Mesenchymal stem cell (in vitro differentiated cells and primary cell): Measurements from ENCODE around the gene NDUFS7.

Experiments used
- DNase-seq: peaks from one replicate; pipeline ENCODE4 v3.0.0-alpha.2; 2013
- H2AFZ ChIP-seq: one replicate; pipeline ENCODE4 v1.6.1; 2013; ENCODE audit warnings: low read depth, mild to moderate bottlenecking, control low read depth, inconsistent platforms, low read length, moderate library complexity
- H2AK5ac ChIP-seq: 2 replicates; pipeline ENCODE4 v1.6.1; 2013; ENCODE audit warnings: low read length, moderate library complexity, mild to moderate bottlenecking, inconsistent platforms; ENCODE audit not compliant: severe bottlenecking
- H2BK120ac ChIP-seq: one replicate; pipeline ENCODE4 v1.6.1; 2013; ENCODE audit warnings: low read depth, mild to moderate bottlenecking, inconsistent platforms, low read length, moderate library complexity
- H2BK12ac ChIP-seq, 2 experiments: one replicate each; pipeline ENCODE4 v1.6.1; 2013; ENCODE audit warnings: inconsistent platforms in 2 of 2, low read length in 2 of 2, mild to moderate bottlenecking in 2 of 2, moderate library complexity in 2 of 2, control low read depth in 1 of 2
- H2BK15ac ChIP-seq: one replicate; pipeline ENCODE4 v1.6.1; 2013; ENCODE audit warnings: mild to moderate bottlenecking, low read depth, inconsistent platforms; ENCODE audit not compliant: poor library complexity, severe bottlenecking
- H2BK5ac ChIP-seq: 2 replicates; pipeline ENCODE4 v1.6.1; 2013; ENCODE audit warnings: low read depth, mild to moderate bottlenecking, low read length, control low read depth, inconsistent platforms; ENCODE audit not compliant: poor library complexity, severe bottlenecking
- H3K14ac ChIP-seq, 2 experiments: one replicate each; pipeline ENCODE4 v1.6.1; 2013; ENCODE audit warnings: inconsistent platforms in 2 of 2, low read length in 2 of 2, control low read depth in 1 of 2, mild to moderate bottlenecking in 1 of 2, moderate library complexity in 1 of 2
- H3K18ac ChIP-seq, 2 experiments: one replicate each; pipeline ENCODE4 v1.6.1; 2013; ENCODE audit warnings: inconsistent platforms in 2 of 2, low read length in 2 of 2, control low read depth in 1 of 2, low read depth in 1 of 2, mild to moderate bottlenecking in 1 of 2
- H3K23ac ChIP-seq, 2 experiments: one replicate each; pipeline ENCODE4 v1.6.1; 2013; ENCODE audit warnings: inconsistent platforms in 2 of 2, low read length in 2 of 2, mild to moderate bottlenecking in 2 of 2, moderate library complexity in 2 of 2, control low read depth in 1 of 2
- H3K27ac ChIP-seq: 2 replicates; pipeline ENCODE4 v1.5.1; 2013; ENCODE audit warnings: mild to moderate bottlenecking, moderate library complexity, low read length, control low read depth, inconsistent platforms; ENCODE audit not compliant: poor library complexity, severe bottlenecking
- H3K27me3 ChIP-seq, 2 experiments: 2 replicates each; pipeline versions ENCODE4 v1.6.1 to v1.7.0; 2013; ENCODE audit warnings: low read length in 2 of 2, mild to moderate bottlenecking in 2 of 2, moderate library complexity in 2 of 2, control low read depth in 1 of 2, inconsistent platforms in 1 of 2; ENCODE audit not compliant: control insufficient read depth in 1 of 2, insufficient read depth in 1 of 2
- H3K36me3 ChIP-seq, 2 experiments: 2 replicates each; pipeline versions ENCODE4 v1.6.1 to v1.7.0; 2013; ENCODE audit warnings: low read length in 2 of 2, control low read depth in 1 of 2, inconsistent platforms in 1 of 2, low read depth in 1 of 2, mild to moderate bottlenecking in 1 of 2; ENCODE audit not compliant: insufficient read depth in 2 of 2, control insufficient read depth in 1 of 2
- H3K4ac ChIP-seq, 2 experiments: one replicate each; pipeline ENCODE4 v1.6.1; 2013; ENCODE audit warnings: inconsistent platforms in 2 of 2, low read length in 2 of 2, mild to moderate bottlenecking in 2 of 2, moderate library complexity in 2 of 2, control low read depth in 1 of 2, low read depth in 1 of 2
- H3K4me1 ChIP-seq: 2 replicates; pipeline ENCODE4 v1.6.1; 2013; ENCODE audit warnings: low read depth, low read length, control low read depth; ENCODE audit not compliant: control insufficient read depth, insufficient read depth
- H3K4me2 ChIP-seq: 2 replicates; pipeline ENCODE4 v1.6.1; 2013; ENCODE audit warnings: low read length, mild to moderate bottlenecking, inconsistent platforms; ENCODE audit not compliant: poor library complexity, severe bottlenecking
- H3K4me3 ChIP-seq, 2 experiments: 2 replicates each; pipeline versions ENCODE4 v1.5.1 to v1.7.0; 2013; ENCODE audit warnings: low read length in 2 of 2, mild to moderate bottlenecking in 2 of 2, control low read depth in 1 of 2, low read depth in 1 of 2; ENCODE audit not compliant: insufficient read depth in 1 of 2
- H3K79me1 ChIP-seq: replicated peaks from 2 replicates; pipeline ENCODE4 v1.6.1; 2013; ENCODE audit warnings: mild to moderate bottlenecking, control low read depth, low read length, inconsistent platforms; ENCODE audit not compliant: poor library complexity, severe bottlenecking
- H3K9ac ChIP-seq: 2 replicates; pipeline ENCODE4 v1.7.0; 2013; ENCODE audit warnings: mild to moderate bottlenecking, low read length, moderate library complexity
- H3K9me3 ChIP-seq: 2 replicates; pipeline ENCODE4 v1.7.0; 2013; ENCODE audit warnings: mild to moderate bottlenecking, low read length; ENCODE audit not compliant: control insufficient read depth
- H4K8ac ChIP-seq: one replicate; pipeline ENCODE4 v1.6.1; 2013; ENCODE audit warnings: inconsistent platforms, mild to moderate bottlenecking, low read length, moderate library complexity
- H4K91ac ChIP-seq: one replicate; pipeline ENCODE4 v1.6.1; 2013; ENCODE audit warnings: mild to moderate bottlenecking, low read length, inconsistent platforms
- WGBS: methylation state at CpG from one replicate; pipeline ENCODE4 v1.1.7; 2013; ENCODE audit warnings: mixed read lengths; 5-methylcytosine and 5-hydroxymethylcytosine counted together

NDUFS7 gene

DNA sequence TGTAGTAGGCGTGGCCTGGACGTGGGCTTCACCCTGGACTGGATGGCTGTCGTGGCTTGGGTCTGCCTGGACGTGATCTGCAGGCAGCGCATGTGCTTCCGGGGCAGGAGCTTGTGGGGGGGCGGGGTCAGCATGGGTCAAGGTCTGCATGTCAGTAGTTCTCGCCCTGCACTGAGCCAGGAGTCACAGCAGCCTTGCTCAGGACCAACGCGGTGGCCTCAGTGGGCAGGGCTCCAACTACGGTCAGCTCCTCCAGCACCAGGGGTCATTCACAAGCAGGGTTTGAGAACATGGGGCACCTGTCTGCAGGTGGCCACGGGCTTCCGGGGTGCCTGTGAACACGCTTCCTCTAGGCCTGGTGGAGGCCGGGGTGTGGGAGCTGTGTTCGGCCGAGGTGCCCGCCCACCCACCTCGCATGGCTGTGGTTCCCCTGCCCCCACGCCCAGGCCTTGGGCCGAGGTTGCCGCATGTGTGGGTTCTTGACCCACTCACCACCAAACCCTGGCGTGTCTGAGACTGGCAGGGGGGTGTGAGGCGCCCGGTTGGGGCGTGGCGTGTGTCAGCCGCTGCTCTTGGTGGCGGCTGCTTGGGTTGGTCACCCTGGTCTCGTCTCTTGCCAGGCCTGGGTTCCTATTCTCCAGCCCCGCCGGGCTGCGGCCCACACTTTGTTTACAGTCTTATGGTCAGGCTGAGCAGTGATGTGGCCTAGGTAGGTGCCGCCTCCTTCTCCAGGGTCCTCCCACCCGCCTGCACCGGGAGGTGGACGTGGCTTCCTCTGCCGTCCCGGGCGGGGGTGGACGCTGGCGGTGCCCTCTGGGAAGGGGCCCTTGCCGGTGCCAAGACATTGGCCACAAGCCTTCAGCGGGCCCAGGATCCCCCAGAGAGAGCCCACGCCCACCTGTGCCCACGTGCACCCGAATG is 49.7 kb downstream of the NDUFS7 start:
- peaks cover 63 to 70% of the 10 kb centered on the region in 2 experiments for H3K36me3 ChIP-seq
- no peak overlapping the region for H2AK5ac ChIP-seq
- H3K14ac ChIP-seq: no peak overlapping the region
- H3K4me1 ChIP-seq: peaks cover 7% of the 10 kb centered on the region
- H2BK15ac ChIP-seq: no peak overlapping the region
- peaks cover 55% of the 10 kb centered on the region for H3K79me1 ChIP-seq
- H3K4me2 ChIP-seq: no peak overlapping the region
- H3K4ac ChIP-seq: no peak overlapping the region
- no peak overlapping the region for H3K9ac ChIP-seq
- H2BK120ac ChIP-seq: no peak overlapping the region
- H3K9me3 ChIP-seq: no peaks in the 10 kb centered on the region
- H4K8ac ChIP-seq: no peak overlapping the region
- H3K27ac ChIP-seq: no peak overlapping the region
- H3K23ac ChIP-seq: no peak overlapping the region
- 95% methylated on average over 42 of the region's 47 CpGs for WGBS
- H4K91ac ChIP-seq: no peak overlapping the region
- no peak overlapping the region for H2AFZ ChIP-seq
- no peak overlapping the region for H3K18ac ChIP-seq
- no peak overlapping the region for H3K4me3 ChIP-seq
- no peaks in the 10 kb centered on the region for H3K27me3 ChIP-seq
- no peak for DNase-seq
- H2BK5ac ChIP-seq: no peak overlapping the region
- H2BK12ac ChIP-seq: no peak overlapping the region

DNA sequence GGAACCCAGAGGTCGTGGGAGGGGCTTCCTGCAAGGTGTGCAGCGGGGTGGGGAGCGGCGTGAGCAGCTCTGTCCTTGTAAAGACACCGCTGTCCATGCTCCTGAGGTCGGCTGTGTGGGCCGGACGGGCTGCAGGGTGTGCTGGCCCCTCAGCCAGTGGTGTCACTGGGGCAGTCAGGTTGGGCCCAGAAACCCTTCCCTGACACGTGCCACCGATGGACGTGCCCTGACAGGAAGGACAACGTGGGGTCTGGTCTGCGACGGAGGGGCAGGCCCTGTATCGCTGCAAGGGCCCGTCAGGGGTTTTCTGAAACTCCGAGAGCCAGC is 50.3 kb downstream of the NDUFS7 start:
- Histone ChIP-seq H4K8ac (no peak overlapping the region), H3K9me3 (no peaks in the 10 kb centered on the region), H2AFZ (no peak overlapping the region), H3K27ac (no peak overlapping the region), H3K4me3 (no peak overlapping the region), H3K4me1 (peaks cover 7% of the 10 kb centered on the region), H2BK15ac (no peak overlapping the region), H2BK5ac (no peak overlapping the region), H3K23ac (no peak overlapping the region), H3K18ac (no peak overlapping the region), H3K9ac (no peak overlapping the region), H3K14ac (no peak overlapping the region), H3K27me3 (no peaks in the 10 kb centered on the region), H3K4me2 (no peak overlapping the region), H4K91ac (no peak overlapping the region), H2BK12ac (no peak overlapping the region), H2BK120ac (no peak overlapping the region), H3K79me1 (peaks cover 51% of the 10 kb centered on the region), H3K4ac (no peak overlapping the region), H3K36me3 (peaks cover 58 to 64% of the 10 kb centered on the region in 2 experiments), H2AK5ac (no peak overlapping the region)
- DNase-seq: no peak
- WGBS: over 99% methylated on average over 17 of the region's 17 CpGs

DNA sequence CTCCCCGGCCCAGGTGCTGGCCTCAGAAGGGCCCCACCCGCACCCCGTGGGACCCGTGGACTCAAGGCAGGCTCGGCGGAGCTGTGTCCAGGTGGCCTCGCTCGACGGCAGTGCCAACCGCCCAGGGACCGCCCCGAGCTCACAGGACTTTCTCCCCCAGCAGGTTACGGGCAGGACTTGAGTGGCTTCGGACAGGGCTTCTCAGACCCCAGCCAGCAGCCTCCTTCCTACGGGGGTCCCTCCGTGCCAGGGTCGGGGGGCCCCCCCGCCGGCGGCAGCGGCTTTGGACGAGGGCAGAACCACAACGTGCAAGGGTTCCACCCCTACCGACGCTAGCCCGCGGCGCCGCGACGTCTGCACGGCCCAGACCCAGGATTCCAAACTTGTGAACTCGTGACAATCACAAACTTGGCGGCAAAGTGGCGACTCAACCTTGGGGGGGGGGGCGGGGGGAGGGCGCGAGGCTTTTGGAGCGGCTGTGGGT is 50.9 kb downstream of the NDUFS7 start:
- Histone ChIP-seq H3K4ac (no peak overlapping the region), H3K4me1 (peaks cover 9% of the 10 kb centered on the region), H2BK12ac (no peak overlapping the region), H3K9ac (no peak overlapping the region), H2BK120ac (no peak overlapping the region), H4K8ac (no peak overlapping the region), H3K36me3 (peaks cover 55 to 62% of the 10 kb centered on the region in 2 experiments), H2AFZ (no peak overlapping the region), H3K9me3 (no peaks in the 10 kb centered on the region), H3K79me1 (peaks cover 44% of the 10 kb centered on the region), H4K91ac (no peak overlapping the region), H2BK5ac (no peak overlapping the region), H3K27ac (no peak overlapping the region), H3K27me3 (no peaks in the 10 kb centered on the region), H3K14ac (no peak overlapping the region), H2AK5ac (no peak overlapping the region), H3K18ac (no peak overlapping the region), H3K23ac (no peak overlapping the region), H3K4me3 (no peak overlapping the region), H3K4me2 (no peak overlapping the region), H2BK15ac (no peak overlapping the region)
- 94% methylated on average over 38 of the region's 39 CpGs for WGBS
- DNase-seq: no peak

DNA sequence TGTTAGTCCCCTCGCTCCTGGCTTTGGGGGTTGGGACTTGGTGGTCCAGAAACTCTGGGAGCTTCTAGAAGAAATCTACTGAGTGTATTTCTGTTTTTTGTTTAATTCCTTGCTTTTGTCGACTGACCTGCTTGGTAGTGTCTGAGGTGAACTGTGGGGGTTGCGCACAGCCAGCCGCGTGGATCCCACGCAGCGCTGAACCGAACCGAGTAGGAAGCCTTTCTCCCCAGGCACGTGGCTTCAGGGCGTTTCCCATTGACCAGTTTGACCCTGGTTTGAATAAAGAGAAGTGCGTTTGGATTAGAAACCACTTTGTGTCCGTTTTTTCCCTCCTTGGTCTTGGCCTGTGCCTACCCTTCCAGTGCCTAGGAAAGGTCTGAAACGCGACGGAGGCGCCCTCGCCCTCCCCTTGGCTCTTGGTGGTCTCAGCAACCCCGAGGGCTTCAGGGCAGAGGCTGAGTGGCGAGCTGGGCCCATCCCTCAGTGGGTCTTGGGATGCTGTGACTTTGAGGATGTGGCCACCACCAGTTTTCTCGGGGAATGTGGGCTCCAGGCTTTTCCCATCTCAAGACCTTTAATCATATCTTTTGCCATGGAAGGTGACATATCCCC is 51.8 kb downstream of the NDUFS7 start:
- H3K23ac ChIP-seq: no peak overlapping the region
- H3K14ac ChIP-seq: no peak overlapping the region
- H2BK5ac ChIP-seq: no peak overlapping the region
- H4K8ac ChIP-seq: no peak overlapping the region
- H2BK15ac ChIP-seq: no peak overlapping the region
- H3K27me3 ChIP-seq: no peaks in the 10 kb centered on the region
- no peak overlapping the region for H2BK120ac ChIP-seq
- no peak overlapping the region for H2AFZ ChIP-seq
- WGBS: 93% methylated on average over 21 of the region's 21 CpGs
- H2BK12ac ChIP-seq: no peak overlapping the region
- no peak overlapping the region for H4K91ac ChIP-seq
- H3K79me1 ChIP-seq: peaks cover 37% of the 10 kb centered on the region
- H3K4me3 ChIP-seq: no peak overlapping the region
- H3K4ac ChIP-seq: no peak overlapping the region
- H3K4me2 ChIP-seq: no peak overlapping the region
- H3K36me3 ChIP-seq: peaks cover 55 to 62% of the 10 kb centered on the region in 2 experiments
- H3K4me1 ChIP-seq: peaks cover 17% of the 10 kb centered on the region
- no peak overlapping the region for H3K9ac ChIP-seq
- DNase-seq: no peak
- no peak overlapping the region for H3K27ac ChIP-seq
- no peak overlapping the region for H3K18ac ChIP-seq
- no peak overlapping the region for H2AK5ac ChIP-seq
- H3K9me3 ChIP-seq: no peaks in the 10 kb centered on the region
